ENCODE results near the gene DLGAP4.
A peak's percentile ranks its signal among the peaks of the same experiment; 100 is the strongest.

The DLGAP4 gene

GRCh38 chr20:36334281-36335205 lies 28.4 kb downstream of the DLGAP4 start:
- peak in 1 of 3 experiments; percentile 45 for DNase-seq

- peak in 1 of 3 experiments; percentile 45 for DNase-seq
Observed at GRCh38 chr20:36335206-36335870, 29.2 kb downstream of the DLGAP4 start.

- DNase-seq, result no peak
Observed at GRCh38 chr20:36336204-36336603, 30.1 kb downstream of the DLGAP4 start.

GRCh38 chr20:36336954-36337704 lies 31.0 kb downstream of the DLGAP4 start:
- no peak for DNase-seq

GRCh38 chr20:36337886-36338285 lies 31.7 kb downstream of the DLGAP4 start:
- no peak for DNase-seq

GRCh38 chr20:36339646-36340592 lies 33.8 kb downstream of the DLGAP4 start:
- no peak for DNase-seq

- no peak for DNase-seq
Observed at GRCh38 chr20:36340593-36340990, 34.5 kb downstream of the DLGAP4 start.

GRCh38 chr20:36341331-36342020 lies 35.3 kb downstream of the DLGAP4 start:
- DNase-seq, result no peak

GRCh38 chr20:36342331-36343120 lies 36.4 kb downstream of the DLGAP4 start:
- no peak for DNase-seq

- DNase-seq, result no peak
Observed at GRCh38 chr20:36343641-36344040, 37.5 kb downstream of the DLGAP4 start.

- no peak for DNase-seq
Observed at GRCh38 chr20:36344517-36345132, 38.5 kb downstream of the DLGAP4 start.

GRCh38 chr20:36346256-36346655 lies 40.1 kb downstream of the DLGAP4 start:
- no peak for DNase-seq

- DNase-seq, result no peak
Observed at GRCh38 chr20:36349384-36350170, 43.4 kb downstream of the DLGAP4 start.

- no peak for DNase-seq
Observed at GRCh38 chr20:36350439-36350838, 44.3 kb downstream of the DLGAP4 start.

- no peak for DNase-seq
Observed at GRCh38 chr20:36351937-36352336, 45.8 kb downstream of the DLGAP4 start.

- no peak for DNase-seq
Observed at GRCh38 chr20:36352843-36353553, 46.9 kb downstream of the DLGAP4 start.

GRCh38 chr20:36353740-36354139 lies 47.6 kb downstream of the DLGAP4 start:
- DNase-seq, result no peak

- DNase-seq, result no peak
Observed at GRCh38 chr20:36355469-36356171, 49.5 kb downstream of the DLGAP4 start.
